ENCODE measurements around the gene CACNA1I. TPM values are rescaled to one million over a fixed set of nuclear protein-coding genes. Genes with fewer than 3 reads are reported as not detected.

The CACNA1I gene
- total RNA-seq, 2 donors from 2014 or later = 0.34 to 0.58 TPM

- no peaks in the 10 kb centered on the region for H3K36me3 Mint-ChIP-seq (ENCODE audit: insufficient read depth in 2 of 2)
- no peaks in the 10 kb centered on the region for H3K27me3 Mint-ChIP-seq (ENCODE audit: low read depth)
- no peak overlapping the region for H3K4me3 Mint-ChIP-seq
- H3K9me3 Mint-ChIP-seq = no peaks in the 10 kb centered on the region
- no peaks in the 10 kb centered on the region for H3K4me1 Mint-ChIP-seq (ENCODE audit: low read depth)
- no peak for DNase-seq
- H3K27ac Mint-ChIP-seq = no peak overlapping the region
- ATAC-seq (replicated peaks in 1 of 2) = no peak
Measured at GRCh38 chr22:39706376-39707140, 136.0 kb downstream of the CACNA1I start.

DNA sequence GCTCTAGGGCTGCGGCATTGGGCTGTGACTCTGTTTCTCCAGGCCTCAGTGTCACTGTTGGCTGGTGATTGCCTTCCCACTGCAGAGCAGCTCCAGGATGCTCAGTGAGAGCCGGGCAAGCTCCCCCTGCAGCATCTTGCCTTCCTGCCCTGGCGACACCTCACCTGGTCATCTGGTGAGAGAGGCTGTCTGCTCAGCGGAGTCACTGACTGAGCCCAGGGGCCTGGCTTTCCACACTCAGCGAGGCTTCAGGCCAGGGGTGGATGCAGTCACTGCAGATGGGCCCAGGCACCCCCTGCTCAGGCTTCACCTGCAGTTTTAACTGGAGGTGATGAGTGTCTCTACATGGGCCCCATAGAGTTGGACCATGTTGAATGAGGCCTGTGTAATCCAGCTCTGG is 136.8 kb downstream of the CACNA1I start:
- Mint-ChIP-seq H3K9me3 (no peaks in the 10 kb centered on the region), H3K27me3 (ENCODE audit: low read depth) (no peaks in the 10 kb centered on the region), H3K36me3 (ENCODE audit: insufficient read depth in 2 of 2) (no peaks in the 10 kb centered on the region), H3K4me1 (ENCODE audit: low read depth) (no peaks in the 10 kb centered on the region), H3K4me3 (no peak overlapping the region), H3K27ac (no peak overlapping the region)
- DNase-seq (no peak), ATAC-seq (replicated peaks in 1 of 2) (no peak)

DNA sequence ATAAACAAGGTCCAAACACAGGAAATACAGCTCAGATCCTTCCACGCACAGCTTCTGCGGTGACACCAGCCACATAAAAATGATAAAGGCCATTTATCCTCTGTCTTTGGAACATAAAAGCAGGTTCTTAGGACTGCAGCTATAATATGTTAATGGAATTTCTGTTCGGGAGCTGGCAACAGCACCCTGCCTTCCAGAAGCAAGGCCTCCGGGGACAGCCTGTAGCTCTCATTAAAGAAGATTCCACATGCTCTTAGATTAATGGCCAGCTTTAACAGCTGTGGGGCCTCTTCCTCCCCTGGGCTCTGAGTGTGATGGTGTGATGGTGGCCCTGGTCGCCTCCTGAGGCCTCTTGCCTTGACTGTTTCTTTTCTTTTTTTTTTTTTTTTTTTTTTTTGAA is 137.3 kb downstream of the CACNA1I start:
- Mint-ChIP-seq H3K27ac (no peak overlapping the region), H3K9me3 (no peaks in the 10 kb centered on the region), H3K27me3 (ENCODE audit: low read depth) (no peaks in the 10 kb centered on the region), H3K4me1 (ENCODE audit: low read depth) (no peaks in the 10 kb centered on the region), H3K4me3 (no peak overlapping the region), H3K36me3 (ENCODE audit: insufficient read depth in 2 of 2) (no peaks in the 10 kb centered on the region)
- DNase-seq (no peak), ATAC-seq (replicated peaks in 1 of 2) (no peak)

DNA sequence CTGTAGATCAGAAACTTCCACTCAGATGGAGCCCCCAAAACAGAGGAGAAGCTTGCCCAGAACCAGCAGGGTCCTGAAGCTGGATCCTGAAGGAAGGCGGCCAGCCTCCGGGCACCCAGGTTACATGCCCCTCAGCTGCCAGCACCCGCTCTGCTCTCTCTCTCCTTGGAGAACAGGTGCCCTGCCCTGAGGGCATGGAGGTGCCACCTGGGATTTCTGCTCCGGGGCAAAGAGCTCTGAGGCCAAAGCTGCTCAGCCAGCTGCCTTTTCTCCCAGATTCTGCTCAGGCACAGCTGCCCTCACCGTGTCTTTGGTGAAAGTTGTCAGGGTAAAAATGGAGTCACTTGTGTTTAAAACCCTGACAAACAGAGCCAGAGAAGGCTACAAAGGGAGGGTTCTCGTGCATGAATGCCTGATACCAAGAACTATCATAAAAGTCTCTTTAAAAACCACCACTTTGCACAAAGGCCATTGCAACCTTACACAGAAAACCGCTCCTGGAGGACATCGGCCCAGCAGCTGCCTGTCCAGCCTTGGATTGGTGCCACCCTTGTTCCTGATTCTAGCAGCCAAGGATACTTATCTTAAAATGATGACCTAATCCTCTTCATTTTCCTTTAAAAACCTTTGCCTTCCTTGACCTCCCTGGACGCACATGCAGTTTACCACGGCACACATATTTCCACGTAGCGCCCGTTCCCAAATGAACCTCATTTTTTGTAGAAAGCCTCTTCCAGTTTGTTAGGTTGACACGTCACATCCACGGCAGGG is 140.0 kb downstream of the CACNA1I start:
- DNase-seq (no peak), ATAC-seq (replicated peaks in 1 of 2) (no peak)
- Mint-ChIP-seq H3K9me3 (no peaks in the 10 kb centered on the region), H3K4me3 (no peak overlapping the region), H3K4me1 (ENCODE audit: low read depth) (no peaks in the 10 kb centered on the region), H3K36me3 (ENCODE audit: insufficient read depth in 2 of 2) (no peaks in the 10 kb centered on the region), H3K27ac (no peak overlapping the region), H3K27me3 (ENCODE audit: low read depth) (no peaks in the 10 kb centered on the region)

DNA sequence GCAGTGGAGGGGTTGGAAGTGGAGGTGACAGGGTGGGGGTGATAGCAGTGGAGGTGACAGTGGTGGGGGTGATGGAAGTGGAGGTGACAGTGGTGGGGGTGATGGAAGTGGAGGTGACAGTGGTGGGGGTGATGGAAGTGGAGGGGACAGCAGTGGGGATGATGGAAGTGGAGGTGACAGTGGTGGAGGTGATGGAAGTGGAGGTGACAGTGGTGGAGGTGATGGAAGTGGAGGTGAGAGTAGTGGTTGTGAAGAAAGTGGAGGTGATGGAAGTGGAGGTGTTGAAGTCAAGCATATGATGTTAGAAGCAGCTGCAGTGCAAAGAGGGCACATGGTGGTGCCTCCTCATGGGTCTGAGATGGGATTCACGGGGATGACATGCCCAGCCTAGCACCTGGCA is 141.5 kb downstream of the CACNA1I start:
- ATAC-seq (replicated peaks in 1 of 2) = no peak
- no peak overlapping the region for H3K27ac Mint-ChIP-seq
- no peaks in the 10 kb centered on the region for H3K27me3 Mint-ChIP-seq (ENCODE audit: low read depth)
- no peaks in the 10 kb centered on the region for H3K9me3 Mint-ChIP-seq
- H3K4me1 Mint-ChIP-seq (ENCODE audit: low read depth) = no peaks in the 10 kb centered on the region
- no peak overlapping the region for H3K4me3 Mint-ChIP-seq
- no peak for DNase-seq
- H3K36me3 Mint-ChIP-seq (ENCODE audit: insufficient read depth in 2 of 2) = no peaks in the 10 kb centered on the region

DNA sequence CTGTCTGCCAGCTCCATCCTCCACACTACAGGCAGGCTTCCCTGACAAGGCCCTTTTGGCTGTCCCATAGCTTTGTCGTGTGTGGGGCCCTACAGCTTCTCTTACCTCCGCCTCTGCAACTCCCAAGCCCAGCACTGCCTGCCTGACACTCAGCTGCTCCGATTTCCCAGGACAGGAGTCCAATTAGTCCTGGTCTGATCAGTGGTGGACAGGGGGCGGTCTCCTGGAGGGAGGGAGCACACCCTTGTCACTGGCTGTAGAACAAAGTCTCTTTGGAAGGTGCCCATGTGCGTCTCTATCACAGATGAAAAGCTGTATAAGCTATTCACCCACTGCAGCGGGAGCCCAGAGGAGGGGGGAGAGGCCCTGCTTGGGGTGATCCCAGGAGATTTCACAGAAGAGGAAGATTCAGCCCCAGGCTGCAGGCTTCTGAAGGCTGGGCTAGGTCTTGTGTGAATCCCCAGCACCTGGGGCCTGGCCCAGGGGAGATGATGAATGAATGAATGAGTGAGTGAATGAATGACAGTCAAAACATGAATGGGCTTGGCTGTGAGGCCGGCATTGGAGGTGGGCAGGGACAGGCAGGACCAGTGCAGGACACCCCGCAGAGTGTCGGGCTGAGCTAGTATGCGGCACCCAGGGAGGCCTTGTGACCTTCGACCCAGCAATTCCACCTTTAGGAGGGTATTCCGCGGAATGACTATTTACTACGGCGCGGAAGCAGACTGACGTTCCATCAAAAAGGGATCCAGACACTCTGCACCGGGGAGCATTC is 142.4 kb downstream of the CACNA1I start:
- Mint-ChIP-seq H3K27ac (no peak overlapping the region), H3K4me1 (ENCODE audit: low read depth) (no peaks in the 10 kb centered on the region)
- no peak for ATAC-seq (replicated peaks in 1 of 2)

GRCh38 chr22:39713799-39714290 is 143.3 kb downstream of the CACNA1I start:
- H3K9me3 Mint-ChIP-seq = no peaks in the 10 kb centered on the region
- ATAC-seq (replicated peaks in 1 of 2) = no peak
- no peak overlapping the region for H3K27ac Mint-ChIP-seq
- H3K36me3 Mint-ChIP-seq (ENCODE audit: insufficient read depth in 2 of 2) = no peaks in the 10 kb centered on the region
- DNase-seq = no peak
- no peaks in the 10 kb centered on the region for H3K4me1 Mint-ChIP-seq (ENCODE audit: low read depth)
- H3K27me3 Mint-ChIP-seq (ENCODE audit: low read depth) = no peaks in the 10 kb centered on the region
- H3K4me3 Mint-ChIP-seq = no peak overlapping the region

More for the DNA sequence above, 142.4 kb downstream of the CACNA1I start:
- Mint-ChIP-seq H3K9me3 (no peaks in the 10 kb centered on the region), H3K36me3 (ENCODE audit: insufficient read depth in 2 of 2) (no peaks in the 10 kb centered on the region), H3K27me3 (ENCODE audit: low read depth) (no peaks in the 10 kb centered on the region), H3K4me3 (no peak overlapping the region)
- DNase-seq = no peak

DNA sequence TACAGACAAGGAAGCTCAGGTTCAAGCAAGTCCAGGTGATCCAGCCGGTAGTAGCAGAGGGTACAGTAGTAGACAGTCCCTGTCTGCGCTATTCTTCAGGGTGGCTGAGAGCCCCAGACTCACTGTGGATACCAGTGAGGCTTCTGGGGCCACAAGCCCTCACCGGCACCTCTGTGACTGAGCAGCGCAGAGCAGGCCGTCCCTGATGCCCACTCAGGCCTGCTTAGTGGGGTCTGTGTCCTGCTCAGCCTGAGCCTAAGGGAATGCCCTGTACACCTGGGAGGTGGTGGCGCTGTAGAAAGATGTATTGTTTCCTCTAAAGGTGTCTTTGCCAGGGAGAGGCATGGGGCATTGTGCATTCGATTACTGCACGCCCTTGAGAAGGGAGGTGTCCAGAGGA is 143.8 kb downstream of the CACNA1I start:
- ATAC-seq (replicated peaks in 1 of 2) (no peak), DNase-seq (no peak)
- no peaks in the 10 kb centered on the region for H3K36me3 Mint-ChIP-seq (ENCODE audit: insufficient read depth in 2 of 2)
- H3K27ac Mint-ChIP-seq = no peak overlapping the region
- H3K4me3 Mint-ChIP-seq = no peak overlapping the region
- H3K9me3 Mint-ChIP-seq = no peaks in the 10 kb centered on the region
- H3K4me1 Mint-ChIP-seq (ENCODE audit: low read depth) = no peaks in the 10 kb centered on the region
- no peaks in the 10 kb centered on the region for H3K27me3 Mint-ChIP-seq (ENCODE audit: low read depth)

GRCh38 chr22:39715778-39716495 is 145.4 kb downstream of the CACNA1I start:
- no peaks in the 10 kb centered on the region for H3K27me3 Mint-ChIP-seq (ENCODE audit: low read depth)
- no peak overlapping the region for H3K4me3 Mint-ChIP-seq
- no peak overlapping the region for H3K27ac Mint-ChIP-seq
- ATAC-seq (replicated peaks in 1 of 2) (no peak), DNase-seq (no peak)
- no peaks in the 10 kb centered on the region for H3K36me3 Mint-ChIP-seq (ENCODE audit: insufficient read depth in 2 of 2)
- H3K4me1 Mint-ChIP-seq (ENCODE audit: low read depth) = peaks cover 2% of the 10 kb centered on the region
- no peaks in the 10 kb centered on the region for H3K9me3 Mint-ChIP-seq

- Mint-ChIP-seq H3K36me3 (ENCODE audit: insufficient read depth in 2 of 2) (no peaks in the 10 kb centered on the region), H3K9me3 (no peaks in the 10 kb centered on the region), H3K4me1 (ENCODE audit: low read depth) (peaks cover 8% of the 10 kb centered on the region), H3K27ac (no peak overlapping the region), H3K4me3 (no peak overlapping the region), H3K27me3 (ENCODE audit: low read depth) (no peaks in the 10 kb centered on the region)
- ATAC-seq (replicated peaks in 1 of 2) (no peak), DNase-seq (no peak)
Measured at GRCh38 chr22:39716534-39716933, 146.0 kb downstream of the CACNA1I start.

- Mint-ChIP-seq H3K9me3 (no peaks in the 10 kb centered on the region), H3K4me1 (ENCODE audit: low read depth) (peaks cover 13% of the 10 kb centered on the region), H3K27ac (no peak overlapping the region), H3K36me3 (ENCODE audit: insufficient read depth in 2 of 2) (no peaks in the 10 kb centered on the region), H3K27me3 (ENCODE audit: low read depth) (no peaks in the 10 kb centered on the region), H3K4me3 (no peak overlapping the region)
- ATAC-seq (replicated peaks in 1 of 2) = no peak
- DNase-seq = no peak
Measured at GRCh38 chr22:39717099-39717498, 146.5 kb downstream of the CACNA1I start.

DNA sequence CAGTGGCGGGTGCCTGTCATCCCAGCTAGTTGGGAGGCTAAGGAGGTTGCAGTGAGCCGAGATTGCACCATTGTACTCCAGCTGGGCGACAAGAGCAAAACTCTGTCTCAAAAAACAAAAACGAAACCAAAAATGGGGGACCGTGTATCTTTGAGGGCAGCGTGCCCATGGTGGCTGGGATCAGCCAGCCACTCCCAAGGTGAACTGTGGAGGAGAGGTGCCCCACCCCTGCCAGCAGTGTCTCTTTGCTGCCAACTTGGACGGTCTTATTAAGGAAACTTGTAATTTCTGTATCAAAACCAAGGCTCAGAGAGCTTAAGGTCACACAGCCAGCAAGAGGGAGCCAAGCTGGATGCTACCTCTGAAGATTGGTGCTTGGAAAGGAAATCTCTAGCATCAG is 147.7 kb downstream of the CACNA1I start:
- Mint-ChIP-seq H3K36me3 (ENCODE audit: insufficient read depth in 2 of 2) (no peaks in the 10 kb centered on the region), H3K27ac (no peak overlapping the region), H3K4me1 (ENCODE audit: low read depth) (peaks cover 16% of the 10 kb centered on the region), H3K9me3 (peaks cover 1 to 2% of the 10 kb centered on the region in 2 donors), H3K4me3 (no peak overlapping the region), H3K27me3 (ENCODE audit: low read depth) (no peaks in the 10 kb centered on the region)
- DNase-seq (no peak), ATAC-seq (replicated peaks in 1 of 2) (no peak)
